OCI-M1 (cell line): ENCODE data around the gene ZNF526.

ENCODE experiments used
- DNase-seq: peaks from one replicate; lab custom pipeline; 2025; lab: John Stamatoyannopoulos, UW

ZNF526 gene

GRCh38 chr19:42224940-42225717, 5.0 kb downstream of the ZNF526 start:
- no peak for DNase-seq

GRCh38 chr19:42225718-42226292, 5.7 kb downstream of the ZNF526 start:
- no peak for DNase-seq

GRCh38 chr19:42226886-42227285, 6.8 kb downstream of the ZNF526 start:
- DNase-seq = no peak

- no peak for DNase-seq
These were observed 8.5 kb downstream of the ZNF526 start for GRCh38 chr19:42228641-42229040.

- no peak for DNase-seq
These were observed 9.3 kb downstream of the ZNF526 start for GRCh38 chr19:42229301-42229854.

- DNase-seq = peak; percentile 61
These were observed 9.8 kb downstream of the ZNF526 start for GRCh38 chr19:42229855-42230351.

GRCh38 chr19:42230571-42230970, 10.5 kb downstream of the ZNF526 start:
- DNase-seq = no peak

- DNase-seq = no peak
These were observed 12.3 kb downstream of the ZNF526 start for GRCh38 chr19:42232435-42232834.

- no peak for DNase-seq
These were observed 13.0 kb downstream of the ZNF526 start for GRCh38 chr19:42233106-42233505.

- DNase-seq = no peak
These were observed 13.7 kb downstream of the ZNF526 start for GRCh38 chr19:42233678-42234292.

- DNase-seq = no peak
These were observed 14.3 kb downstream of the ZNF526 start for GRCh38 chr19:42234364-42234763.

GRCh38 chr19:42235181-42235580, 15.1 kb downstream of the ZNF526 start:
- DNase-seq = no peak

- no peak for DNase-seq
These were observed 19.6 kb downstream of the ZNF526 start for GRCh38 chr19:42239544-42240220.

- no peak for DNase-seq
These were observed 21.2 kb downstream of the ZNF526 start for GRCh38 chr19:42241279-42241678.

- no peak for DNase-seq
These were observed 22.0 kb downstream of the ZNF526 start for GRCh38 chr19:42242069-42242511.

GRCh38 chr19:42242512-42243409, 22.6 kb downstream of the ZNF526 start, which contains the start of gene GSK3A:
TSS of gene GSK3A (minus strand) at chr19:42242602. CDS start at chr19:42242465, 137 bp downstream.
- DNase-seq = peak; percentile 99

GRCh38 chr19:42244347-42245220, 24.5 kb downstream of the ZNF526 start:
- peak; percentile 99 for DNase-seq

GRCh38 chr19:42245231-42245630, 25.1 kb downstream of the ZNF526 start:
- no peak for DNase-seq

- DNase-seq = no peak
These were observed 26.2 kb downstream of the ZNF526 start for GRCh38 chr19:42246143-42246921.
